ENCODE results near the gene ATP5F1C.

DNA sequence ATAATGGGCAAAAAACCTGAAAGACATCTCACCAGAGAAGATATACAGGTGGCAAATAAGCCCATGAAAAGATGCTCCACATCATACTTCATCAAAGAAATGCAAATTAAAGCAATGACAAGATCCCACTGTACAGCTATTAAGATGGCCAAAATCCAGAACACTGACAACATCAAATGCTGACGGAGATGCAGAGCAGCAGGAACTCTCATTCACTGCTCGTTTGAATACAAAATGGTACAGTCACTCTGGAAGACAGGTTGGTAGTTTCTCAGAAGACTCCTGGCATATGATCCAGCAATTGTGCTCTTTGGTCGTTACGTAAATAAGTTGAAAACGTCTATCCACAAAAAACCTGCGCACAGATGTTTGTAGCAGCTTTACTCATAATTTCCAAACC, 35.7 kb upstream of the ATP5F1C start:
- no peak for TF ChIP-seq SUZ12 (IDR thresholded peaks at IDR 0.05)
- TF ChIP-seq FOXK2 (IDR thresholded peaks at IDR 0.05), result no peak
- TF ChIP-seq, protein P1, sequence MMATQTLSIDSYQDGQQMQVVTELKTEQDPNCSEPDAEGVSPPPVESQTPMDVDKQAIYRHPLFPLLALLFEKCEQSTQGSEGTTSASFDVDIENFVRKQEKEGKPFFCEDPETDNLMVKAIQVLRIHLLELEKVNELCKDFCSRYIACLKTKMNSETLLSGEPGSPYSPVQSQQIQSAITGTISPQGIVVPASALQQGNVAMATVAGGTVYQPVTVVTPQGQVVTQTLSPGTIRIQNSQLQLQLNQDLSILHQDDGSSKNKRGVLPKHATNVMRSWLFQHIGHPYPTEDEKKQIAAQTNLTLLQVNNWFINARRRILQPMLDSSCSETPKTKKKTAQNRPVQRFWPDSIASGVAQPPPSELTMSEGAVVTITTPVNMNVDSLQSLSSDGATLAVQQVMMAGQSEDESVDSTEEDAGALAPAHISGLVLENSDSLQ (IDR thresholded peaks at IDR 0.05), result no peak
